AML-193 (cell line): Measurements from ENCODE around the gene HTR4.

ENCODE experiments used
- DNase-seq, 2 experiments: peaks; one replicate each; lab custom pipeline; 2025; lab: John Stamatoyannopoulos, UW

HTR4 gene

DNA sequence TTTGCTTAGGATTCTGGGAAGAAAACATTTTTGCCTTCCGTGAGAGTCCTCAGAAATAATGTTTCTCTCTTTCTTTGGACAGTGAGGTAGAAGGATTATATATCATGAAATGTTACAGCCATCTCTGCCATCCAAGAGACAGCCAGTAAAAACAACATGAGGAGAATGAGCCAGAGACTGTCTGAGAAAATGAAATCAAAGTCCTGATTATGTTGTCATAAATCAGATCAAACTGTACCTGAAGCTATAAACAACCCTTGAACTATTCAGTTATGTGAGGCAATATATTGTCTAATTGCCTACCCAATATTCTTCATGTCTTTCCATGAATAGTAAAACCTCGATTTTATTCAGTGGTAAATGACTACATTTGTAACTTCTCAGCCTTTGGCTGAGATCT is 9.2 kb upstream of the HTR4 start:
- no peak for DNase-seq

DNA sequence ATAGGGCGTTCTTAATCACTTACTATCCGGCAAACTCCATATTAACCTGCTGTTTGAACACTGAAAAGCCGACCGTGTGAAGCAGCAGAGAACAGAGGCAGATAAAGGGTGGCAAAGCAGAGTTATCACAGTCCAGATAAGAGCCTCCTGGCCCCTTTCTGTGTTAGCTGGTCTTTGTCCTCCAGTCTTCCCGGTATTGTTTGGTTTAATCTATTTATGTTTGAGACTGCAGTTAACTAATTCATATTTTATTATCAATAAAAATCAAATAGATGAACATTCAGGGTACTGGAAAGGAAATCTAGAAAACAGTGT is 6.0 kb upstream of the HTR4 start:
- no peak for DNase-seq

DNA sequence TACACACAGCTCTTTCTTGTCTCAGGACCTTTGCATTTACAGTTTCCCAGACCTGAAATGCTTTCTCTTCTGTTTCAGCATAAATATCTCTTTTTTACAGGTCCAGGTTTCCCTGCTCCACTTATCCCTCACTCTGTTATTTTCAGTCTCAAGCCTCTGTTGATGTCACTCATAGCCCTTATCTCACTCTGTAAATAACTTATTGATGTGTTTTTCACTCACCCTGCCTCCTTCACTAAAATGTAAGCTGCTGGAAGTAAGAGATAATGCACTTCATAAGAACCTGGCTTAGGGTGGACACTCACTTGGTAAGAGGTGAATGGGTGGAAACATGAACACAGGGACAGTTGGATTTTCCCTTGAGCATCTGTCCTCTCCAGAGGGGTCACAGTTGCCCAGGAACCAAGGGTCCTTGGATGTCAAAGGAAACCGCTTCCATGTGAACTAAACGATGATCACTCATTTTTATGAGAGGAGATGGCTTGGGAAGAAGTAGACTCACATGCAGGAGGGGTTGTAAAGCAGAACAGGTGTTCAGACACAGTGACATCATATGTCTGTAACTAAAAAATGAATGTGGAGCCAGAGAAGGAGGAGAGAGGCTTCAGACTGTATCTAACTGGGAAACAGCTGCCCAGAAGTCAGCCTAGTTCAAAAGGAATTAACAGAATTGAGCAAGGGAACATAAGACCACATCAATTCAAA is 5.5 kb upstream of the HTR4 start:
- DNase-seq = no peak

DNA sequence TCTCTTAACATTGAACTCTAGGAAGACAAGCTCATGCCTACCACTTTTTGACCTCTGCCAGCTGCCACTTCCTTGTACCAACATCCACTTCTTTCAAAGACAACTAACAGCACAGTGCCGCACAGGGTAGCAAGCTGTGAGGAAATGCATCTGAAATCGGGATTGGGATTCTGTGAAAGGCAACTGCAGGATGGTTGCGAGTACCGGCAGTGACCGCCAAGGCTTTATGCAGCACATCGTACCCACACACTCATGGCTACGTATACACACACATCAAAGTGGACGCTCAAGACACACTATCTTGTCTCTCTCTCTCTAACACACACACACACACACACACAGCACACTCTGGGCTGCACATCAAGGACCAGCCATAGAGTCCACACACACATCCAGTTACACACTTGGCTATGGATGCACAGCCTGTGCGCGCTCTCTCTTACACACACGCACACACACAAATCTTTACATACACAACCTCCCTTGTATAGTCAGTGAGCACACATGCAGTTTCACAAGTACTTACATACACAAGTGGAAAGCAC is 964 bp downstream of the HTR4 start:
- DNase-seq = no peak

DNA sequence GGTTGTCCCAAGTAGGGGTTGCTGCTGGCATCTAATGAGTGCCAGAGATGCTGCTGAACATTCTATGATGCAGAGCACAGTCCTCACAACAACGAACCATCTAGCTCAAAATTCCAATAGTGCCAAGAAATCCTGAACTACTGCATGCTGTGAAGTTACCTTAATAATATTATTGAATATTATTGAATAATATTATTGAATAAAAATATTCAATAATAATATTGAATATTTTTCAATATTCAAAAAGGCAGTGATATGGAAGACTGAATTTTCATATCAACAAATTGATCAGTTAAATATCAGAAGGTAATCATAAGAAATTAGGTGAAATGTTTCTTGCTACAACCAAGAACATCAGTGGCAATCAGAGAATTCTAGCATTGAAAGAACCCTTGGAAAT is 2.8 kb downstream of the HTR4 start:
- no peak for DNase-seq

DNA sequence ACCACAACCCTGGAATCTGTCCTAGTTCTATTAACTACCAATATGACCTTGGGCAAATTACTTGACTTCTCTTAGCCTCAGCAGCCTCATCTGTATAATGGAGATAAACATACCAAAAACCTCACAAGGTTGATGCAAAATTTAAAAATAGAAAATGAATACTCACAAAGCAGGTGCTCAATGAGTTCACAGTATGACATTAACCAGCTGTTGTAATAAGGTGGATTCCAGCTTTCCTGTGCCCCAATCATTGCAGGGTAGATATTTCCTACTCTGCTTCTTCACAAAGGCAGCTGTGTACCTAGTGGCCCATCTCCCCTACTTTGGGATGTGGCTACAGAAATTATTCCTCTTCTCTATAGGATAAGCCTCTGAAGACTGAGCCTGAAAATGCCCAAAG is 8.8 kb downstream of the HTR4 start:
- DNase-seq = no peak

DNA sequence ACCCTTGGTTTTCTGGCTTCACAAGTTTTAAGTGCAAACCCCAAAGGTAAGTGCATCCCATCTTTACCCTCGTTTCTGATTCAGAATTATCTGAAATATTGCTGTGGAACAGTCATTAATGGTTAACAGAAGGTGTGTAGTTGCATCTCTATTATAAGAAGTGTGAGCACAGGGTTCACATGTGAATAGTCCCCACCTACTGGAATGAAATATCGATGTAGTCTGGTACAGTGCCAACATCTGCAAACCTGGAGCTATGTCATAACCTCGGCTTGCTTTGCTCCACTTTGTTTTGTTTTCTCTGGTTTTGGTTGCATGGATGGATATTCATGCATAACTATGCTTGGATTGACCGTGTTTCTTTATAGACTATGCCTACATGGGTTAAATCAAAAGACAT is 12.6 kb downstream of the HTR4 start:
- no peak for DNase-seq

DNA sequence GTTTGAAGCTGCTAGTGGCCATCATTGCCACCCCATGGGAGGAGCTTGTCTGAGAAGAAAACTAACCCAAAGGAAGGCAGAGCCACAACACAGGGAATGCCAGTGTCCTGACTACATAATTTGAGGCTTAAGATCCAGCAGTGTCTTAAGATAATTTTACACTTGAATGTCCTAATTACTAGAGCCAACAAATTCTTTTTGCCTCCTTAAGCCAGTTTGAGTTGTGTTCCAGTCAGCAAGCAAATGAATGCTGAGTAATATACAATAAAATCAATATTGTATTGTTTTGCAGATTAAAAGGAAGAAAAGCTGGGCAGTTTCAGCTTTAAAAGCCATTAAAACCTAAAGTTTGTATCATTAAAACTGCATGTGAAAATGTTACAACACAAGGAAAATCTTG is 13.9 kb downstream of the HTR4 start:
- DNase-seq = no peak

DNA sequence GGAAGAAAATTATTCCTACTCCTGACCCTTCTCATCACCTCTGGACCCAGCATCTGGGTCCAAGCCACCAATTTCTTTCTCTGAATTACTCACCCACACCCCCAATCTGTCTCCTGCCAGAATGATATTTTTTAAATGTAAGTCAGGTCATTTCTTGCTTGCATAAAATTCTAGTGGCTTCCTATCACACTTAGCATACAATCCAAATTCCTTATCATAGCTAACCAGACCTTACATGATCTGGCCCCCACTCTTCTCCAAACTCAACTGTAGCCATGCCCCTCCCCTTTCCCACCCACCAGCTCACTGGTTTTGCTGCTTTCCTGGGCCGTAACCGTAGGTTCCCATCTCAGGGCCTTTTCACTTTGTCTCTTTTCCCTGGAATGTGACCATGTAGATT is 15.2 kb downstream of the HTR4 start:
- no peak for DNase-seq

DNA sequence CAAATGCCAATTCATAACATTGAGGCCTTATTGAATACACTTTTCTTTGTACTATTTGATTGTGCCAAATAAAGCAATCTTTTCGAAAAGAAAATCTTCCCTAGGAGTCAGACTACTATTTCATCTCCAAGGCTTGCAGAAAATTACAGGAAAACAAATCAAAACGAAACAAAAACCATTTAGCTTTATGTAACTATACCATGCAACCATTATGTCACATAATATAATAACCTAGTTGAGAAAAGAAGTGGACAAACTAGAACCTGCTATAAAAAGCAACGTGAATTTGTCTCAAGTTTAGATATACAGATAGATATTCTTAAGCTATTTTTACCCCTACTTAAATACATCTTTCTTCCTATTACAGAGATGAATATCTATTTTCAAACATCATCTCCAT is 18.0 kb downstream of the HTR4 start:
- no peak for DNase-seq

DNA sequence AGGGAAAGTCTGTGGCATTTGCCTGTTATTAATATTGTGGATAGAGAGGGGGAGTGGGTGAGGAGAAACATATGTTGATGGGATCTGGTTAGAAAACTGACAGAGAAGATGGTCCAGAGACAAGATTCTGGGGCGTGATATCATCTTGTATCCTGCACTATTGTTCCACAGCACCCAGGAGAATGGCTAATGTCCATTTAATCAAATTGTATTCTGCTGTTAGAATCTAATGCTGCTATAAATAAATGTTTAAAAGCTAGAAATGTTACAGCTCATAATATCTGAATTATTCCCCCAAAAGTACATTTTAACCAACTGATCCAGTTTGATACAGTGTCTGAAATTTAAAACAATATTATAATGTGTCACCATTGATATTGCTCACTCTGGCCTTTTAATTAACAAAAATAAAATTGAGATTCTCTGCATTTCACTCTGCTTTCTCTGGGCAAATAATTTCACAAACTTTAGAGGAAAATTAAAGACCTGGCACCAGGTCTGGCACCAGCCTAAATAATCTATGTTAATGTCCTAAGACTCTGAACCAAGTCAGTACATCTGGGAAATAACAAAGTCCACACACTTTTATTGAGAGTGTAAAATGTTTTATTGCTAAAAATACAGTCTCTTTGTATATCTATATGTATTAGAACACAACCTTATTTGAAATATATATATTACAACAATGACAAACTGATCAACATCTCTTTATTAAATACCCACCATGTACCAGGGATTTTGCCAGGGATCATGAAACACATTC is 18.8 kb downstream of the HTR4 start:
- no peak for DNase-seq

DNA sequence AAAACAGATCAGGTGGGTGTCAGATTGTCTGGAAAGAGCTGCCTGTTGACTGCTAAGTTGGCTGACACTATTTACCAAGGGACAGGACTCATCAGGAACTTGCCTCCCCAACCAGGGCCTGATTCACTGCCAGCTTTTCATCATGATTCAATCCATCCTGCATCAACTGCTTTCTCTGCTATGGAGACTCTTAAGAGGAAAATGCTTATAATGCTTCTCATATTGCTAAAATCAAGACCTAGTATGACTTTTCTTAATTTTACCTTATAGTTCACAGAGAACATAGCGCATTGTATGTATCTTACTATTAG is 21.3 kb downstream of the HTR4 start:
- DNase-seq = no peak

DNA sequence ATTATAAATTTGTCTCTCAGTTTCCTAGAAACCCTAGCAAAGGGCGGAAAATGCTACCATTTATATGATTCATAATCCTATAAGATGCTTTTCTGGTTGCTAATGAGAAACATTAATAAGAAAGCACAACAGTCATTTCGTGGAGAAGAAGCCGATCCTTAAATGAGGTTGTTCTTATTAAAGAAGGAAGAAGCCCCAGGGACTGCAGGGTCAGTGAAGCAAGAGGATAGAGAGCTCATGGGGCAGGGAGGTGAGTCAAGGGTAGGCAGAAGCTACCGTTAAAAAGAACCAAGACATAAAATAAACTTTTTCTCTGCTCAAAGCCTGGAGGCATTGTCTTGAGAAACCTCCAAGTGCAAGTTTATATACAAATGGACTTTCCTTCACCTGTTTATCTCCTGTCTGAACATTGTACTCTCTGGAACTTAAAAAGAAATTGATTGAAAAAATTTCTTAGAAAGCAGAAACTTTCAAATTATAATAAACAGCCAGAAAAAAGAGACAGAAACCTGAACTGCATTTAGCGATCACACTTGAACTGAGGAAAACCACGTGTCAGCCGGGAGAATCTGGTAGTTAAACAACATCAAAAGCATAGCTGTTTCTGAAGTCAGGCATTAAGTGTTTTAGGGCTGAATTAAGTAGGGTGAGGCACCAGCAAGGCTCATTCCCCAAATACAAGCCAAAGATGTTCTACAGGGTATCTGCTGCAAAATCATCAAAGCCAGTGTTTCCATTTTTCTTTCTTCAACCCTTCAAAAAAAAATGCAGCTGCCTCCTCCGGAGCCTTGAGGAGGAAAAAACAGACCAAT is 21.9 kb downstream of the HTR4 start:
- no peak for DNase-seq

DNA sequence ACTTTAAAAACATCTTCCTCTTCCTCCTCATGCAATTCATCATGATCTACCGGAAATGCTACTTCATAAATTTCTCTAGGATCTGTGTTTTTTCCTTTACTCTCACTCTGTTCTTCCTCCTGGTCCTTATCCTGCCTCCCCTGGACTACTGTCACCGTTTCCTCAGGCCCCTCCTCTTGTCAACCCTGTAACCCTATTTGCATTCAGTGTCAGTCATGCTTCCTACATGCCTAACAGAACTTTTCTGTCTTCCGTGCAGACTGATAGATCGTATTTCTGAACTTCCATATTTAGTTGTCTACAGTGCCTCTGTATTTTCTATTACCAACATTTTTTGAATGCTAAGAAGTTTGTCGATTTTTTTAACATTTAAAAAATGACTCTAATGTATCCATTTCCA is 27.3 kb downstream of the HTR4 start:
- DNase-seq = no peak

DNA sequence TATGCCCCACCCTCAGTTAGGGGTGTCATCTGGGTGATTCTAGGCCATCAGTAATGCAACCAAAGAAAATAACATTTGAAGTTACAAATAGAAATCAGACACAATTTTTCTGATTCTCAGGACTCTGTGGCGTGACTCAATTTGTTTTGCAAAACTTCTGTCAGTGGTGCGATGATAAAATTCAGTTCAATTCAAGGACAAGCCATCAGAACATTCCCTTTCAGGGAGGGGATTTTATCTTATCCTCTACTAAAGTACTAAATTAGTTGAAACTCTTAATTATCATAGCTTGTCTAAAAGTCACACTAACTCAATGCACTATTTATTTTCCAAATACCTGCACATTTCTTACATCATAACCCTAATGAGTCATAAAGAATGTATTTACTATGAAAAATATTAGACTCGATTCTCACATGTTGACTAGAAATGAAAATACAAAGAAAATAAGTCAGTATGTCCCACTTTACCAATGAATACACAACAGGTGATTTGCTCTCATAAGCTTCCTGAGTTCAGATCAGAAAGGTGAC is 28.2 kb downstream of the HTR4 start:
- no peak for DNase-seq

DNA sequence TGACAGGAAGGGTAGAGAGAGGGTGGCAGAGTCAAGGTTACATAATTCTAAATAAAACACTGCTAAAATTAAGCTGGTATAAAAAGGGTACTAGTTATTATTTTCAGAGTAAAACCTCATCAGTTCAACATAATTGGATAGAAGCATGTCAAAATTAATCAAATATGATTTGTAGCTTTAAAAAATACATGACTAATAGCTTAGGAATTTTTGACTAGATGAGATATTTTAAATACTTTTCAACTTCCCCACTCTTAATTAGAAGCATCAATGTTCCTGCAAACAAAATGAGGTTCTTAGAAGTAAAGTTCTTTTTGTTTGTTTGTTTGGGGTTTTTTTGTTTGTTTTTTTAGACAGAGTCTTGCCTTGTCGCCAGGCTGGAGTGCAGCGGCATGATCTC is 29.1 kb downstream of the HTR4 start:
- no peak for DNase-seq

DNA sequence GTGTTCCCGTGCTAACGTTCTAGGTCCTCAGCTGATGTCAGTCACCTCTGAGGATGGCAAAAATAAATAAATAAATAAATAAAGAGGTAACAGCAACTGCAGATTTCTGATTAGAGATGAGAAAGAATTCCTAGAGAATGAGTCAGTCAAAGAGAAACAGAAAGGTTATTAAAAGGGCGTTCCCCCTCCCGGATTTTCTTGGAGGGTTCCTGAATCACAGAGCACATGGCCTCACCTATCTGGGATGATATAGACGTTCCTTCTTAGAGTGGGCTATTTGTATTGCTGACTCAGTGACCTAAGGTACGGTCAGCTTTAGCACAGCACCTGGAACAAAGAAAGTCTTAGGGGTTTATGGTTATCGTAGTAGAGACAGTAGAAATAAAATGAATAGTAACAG is 30.6 kb downstream of the HTR4 start:
- no peak for DNase-seq

DNA sequence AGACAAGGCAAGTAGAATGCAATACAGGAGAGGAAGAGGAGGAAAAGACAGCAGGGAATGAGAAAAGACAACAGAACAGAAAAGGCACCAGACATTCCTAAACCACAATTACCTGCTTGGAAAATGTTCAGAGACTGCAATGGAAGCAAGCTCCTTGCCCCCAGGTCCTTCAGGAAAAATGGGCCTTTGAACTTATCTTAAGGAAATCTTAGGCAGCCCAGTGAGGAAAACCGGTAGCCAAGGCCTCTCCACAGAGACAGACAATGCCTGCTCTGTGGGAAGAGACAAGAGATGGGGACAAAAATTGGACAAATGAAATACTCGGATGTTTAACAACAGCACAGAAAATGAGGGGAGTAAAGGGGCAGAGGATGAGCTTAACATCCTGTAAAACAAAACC is 31.2 kb downstream of the HTR4 start:
- no peak for DNase-seq

DNA sequence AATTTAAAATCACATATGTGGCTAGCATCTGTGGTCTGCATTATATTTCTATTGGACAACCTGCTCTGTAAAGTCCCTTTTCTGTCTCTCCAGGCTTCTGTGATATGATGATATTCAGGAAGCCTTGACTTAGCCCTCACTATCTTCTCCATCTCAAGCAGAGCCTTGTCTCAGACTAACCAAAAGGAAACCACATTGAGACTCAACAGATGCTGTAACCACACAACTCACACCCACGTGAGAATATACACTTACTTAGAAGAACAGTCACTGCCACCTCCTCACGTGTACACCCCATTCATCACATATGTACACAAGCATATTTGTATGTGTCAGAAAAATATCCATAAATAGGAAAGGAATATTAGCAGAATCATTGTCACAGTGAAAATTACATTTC is 33.6 kb downstream of the HTR4 start:
- no peak for DNase-seq

DNA sequence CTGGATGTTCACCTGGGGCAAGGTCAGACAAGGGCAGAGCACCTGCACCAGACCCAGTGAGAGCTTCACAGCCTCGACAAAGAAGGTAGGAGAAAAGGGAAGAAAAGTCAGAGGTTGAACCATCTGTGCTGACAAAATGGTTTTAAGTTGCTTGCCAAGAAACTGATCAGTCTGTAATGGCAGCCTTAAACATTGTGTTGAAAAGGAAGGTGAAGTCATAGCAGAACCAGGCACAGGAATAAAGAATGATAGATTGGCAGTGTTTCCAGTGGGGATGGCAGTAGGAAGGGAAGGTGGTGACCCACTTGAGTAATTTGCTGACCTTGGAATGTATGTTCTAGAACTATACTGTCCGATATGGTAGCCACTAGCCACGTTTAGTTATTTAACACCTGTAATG is 34.2 kb downstream of the HTR4 start:
- DNase-seq = no peak

DNA sequence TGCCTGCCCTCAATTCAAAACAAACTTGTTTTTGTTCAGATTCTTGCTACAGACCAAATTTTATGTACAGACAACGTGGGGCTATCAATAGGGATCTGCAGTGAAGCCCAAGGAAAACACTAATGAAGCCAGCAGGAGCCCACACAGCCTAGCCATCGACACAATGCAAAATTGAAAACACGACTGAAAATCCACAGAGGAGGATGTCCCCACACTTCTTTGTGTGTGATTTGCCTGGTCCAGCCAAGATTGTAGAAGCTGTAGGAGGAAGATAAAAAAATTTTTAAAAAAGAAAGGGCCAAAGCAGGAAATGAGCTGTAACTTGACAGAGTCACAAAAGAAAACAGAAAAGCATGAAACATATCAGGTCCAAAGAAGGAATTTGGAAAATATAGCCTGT is 34.8 kb downstream of the HTR4 start:
- no peak for DNase-seq

DNA sequence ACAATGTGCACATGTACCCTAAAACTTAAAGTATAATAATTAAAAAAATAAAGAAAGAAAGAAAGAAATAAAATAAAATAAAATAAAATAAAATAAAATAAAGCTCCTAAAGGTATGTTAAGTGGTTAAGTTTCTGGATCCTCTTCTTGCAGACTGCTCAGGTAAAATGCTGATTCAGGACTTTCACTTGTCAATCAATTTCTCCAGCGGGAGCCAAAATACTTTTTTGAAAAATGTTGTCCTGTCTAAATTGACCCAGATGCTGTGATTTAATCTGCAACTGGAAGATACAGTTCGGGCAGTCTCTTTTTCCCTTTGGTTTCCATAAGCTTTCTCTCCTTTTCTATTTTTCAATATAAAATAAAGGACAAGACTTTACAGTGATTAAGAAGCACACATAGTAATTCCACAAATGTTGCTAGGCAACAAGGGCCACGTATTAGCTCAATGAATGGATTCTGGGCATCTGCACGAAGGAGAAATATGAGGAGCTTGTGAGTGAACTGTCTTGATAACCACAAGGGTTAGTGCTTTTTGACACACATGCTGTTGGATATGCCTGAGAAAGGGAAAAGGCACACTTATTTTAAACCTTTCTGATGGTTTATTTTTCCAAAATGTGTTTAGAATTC is 38.6 kb downstream of the HTR4 start:
- DNase-seq = no peak
